HG03139 (cell line): Measurements from ENCODE around the gene ZIC4.

Experiments
- ATAC-seq: cut with Tn5 transposase; IDR thresholded peaks from one replicate; pipeline ENCODE4 v1.9.1; 2021; ENCODE audit not compliant: unreplicated experiment

Gene ZIC4

GRCh38 chr3:147418371-147418781, 12.0 kb upstream of the ZIC4 start:
- no peak for ATAC-seq

DNA sequence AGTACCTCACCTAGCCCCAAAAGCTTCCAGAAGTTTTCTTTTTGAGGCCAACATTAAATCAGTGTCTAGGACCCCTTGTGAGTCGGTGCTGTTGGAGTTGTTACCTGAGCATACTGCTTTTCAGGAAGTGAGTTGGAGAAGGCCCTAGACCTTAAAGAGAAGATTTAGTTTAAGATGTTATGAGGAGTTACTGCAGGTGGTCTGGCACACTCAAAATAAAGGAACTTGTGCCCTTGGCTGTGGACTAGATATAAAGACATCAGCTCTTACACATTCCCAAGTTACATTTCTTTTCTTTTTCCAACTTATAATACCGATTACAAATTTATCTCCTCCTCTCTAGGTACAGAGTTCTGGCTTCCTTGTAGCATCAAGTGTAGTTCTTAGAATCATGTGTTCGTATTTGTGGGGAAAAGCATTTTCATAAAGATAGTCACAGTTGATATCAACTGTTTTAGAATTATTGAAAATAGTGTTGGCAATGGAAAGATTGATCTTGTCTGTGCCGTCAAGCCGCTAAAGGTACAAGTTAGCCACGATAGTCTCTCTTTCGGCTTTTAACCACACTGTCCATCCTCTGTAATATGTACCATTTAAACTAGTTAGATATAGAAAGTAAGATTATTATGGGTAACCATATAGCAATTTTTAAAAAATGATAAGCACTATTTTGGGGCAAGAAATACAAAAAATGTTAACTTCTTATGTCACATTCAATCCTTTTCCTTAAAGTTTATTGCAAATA, 11.4 kb upstream of the ZIC4 start:
- ATAC-seq = no peak

DNA sequence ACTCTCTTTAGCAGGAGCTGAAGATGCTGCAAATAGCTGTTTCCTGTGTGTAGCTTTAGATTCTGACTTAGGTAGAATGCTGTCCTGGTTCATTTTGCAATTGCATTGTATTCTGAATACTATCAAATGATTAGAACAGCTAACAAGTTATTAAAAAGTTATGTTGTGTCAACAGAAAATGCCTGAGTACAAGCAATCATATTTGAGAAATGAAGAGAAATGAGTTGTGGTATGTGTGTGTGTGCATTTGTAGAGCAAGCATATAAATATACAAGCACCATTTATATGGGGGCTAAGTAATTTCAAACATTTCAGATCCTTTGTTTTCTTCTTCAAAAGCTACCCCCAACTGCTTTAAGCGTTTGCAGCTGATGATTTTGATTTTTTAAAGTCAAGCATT, 10.6 kb upstream of the ZIC4 start:
- ATAC-seq = no peak

- ATAC-seq = no peak
These were observed 9.5 kb upstream of the ZIC4 start for GRCh38 chr3:147415874-147416273.

DNA sequence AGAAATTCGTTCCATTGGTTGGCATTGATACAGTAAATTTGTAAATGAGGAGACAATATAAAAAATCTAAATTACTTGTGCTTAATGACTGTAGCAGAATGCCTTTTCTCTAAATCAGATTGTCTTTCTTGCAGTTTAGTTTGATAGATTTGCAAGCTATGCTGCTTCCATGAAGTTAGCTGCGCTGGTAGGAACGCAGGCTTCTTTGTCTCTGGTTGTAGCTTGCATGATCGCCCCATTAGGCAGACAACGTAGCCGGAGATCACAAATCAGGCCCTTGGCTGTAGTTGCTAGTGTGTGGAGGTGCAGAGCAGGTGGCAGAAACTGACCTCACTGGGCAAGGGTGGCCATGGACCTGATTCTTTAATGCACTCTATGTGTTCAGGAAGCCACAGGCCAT, 8.9 kb upstream of the ZIC4 start:
- ATAC-seq = no peak

GRCh38 chr3:147414390-147415138, 8.2 kb upstream of the ZIC4 start:
- ATAC-seq = no peak

DNA sequence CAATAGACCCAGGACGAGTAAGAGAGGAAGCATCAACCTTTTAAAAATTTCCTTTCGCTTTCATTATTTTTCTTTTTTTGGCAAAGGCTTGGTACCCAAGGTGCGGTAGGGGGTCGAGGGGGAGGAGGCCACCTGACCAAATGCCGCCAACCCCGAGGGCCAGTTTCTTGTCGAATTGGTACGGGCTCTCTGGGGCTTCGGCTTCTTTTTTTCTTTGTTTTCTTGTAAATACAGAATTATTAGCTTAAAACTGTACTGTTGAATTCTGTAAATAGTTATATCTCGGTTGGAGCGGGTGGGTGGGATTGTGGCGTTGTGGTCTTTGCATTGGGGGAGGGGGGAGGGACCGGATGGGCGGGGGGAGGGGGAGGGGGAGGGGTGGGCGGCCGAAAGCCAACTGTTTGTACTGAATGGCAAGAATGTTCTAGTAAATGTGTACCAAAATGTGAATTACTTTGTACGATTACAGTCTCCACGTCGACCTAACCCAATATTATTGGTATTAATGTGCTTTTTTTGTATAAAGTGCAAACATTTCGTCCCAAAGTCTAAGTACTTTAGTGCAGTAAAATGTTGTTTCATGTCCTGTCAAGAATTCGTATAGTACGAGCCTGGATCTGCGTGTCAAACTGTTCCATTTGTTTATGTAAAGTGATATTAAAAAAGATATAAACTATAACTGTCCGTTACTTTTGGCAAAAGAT, 7.5 kb upstream of the ZIC4 start:
- ATAC-seq = no peak

- no peak for ATAC-seq
These were observed 6.8 kb upstream of the ZIC4 start for GRCh38 chr3:147412917-147413685.

- no peak for ATAC-seq
These were observed 6.0 kb upstream of the ZIC4 start for GRCh38 chr3:147412261-147412916.

DNA sequence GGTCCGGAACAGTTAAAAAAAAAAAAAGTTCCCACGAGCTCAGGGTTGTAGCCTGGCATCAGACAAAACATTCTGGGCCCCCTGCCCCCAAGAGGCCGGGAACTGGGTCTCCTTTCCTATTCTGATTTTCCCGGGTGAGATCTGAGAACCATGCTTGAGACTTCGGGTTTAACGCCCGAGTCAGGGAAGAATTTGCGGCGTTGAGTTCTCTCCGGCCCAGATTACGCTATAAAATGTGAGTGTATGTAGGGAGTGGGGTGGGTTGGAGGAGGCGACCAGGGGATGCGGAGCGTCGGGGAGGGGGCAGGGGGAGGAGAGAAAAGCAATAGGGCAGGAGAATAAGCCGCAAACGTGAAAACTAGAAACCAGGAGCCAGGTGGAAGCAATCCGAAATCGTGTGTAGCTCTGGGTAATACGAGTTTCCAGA, 5.5 kb upstream of the ZIC4 start:
- ATAC-seq = no peak

- ATAC-seq = no peak
These were observed 5.0 kb upstream of the ZIC4 start for GRCh38 chr3:147411238-147411814.

DNA sequence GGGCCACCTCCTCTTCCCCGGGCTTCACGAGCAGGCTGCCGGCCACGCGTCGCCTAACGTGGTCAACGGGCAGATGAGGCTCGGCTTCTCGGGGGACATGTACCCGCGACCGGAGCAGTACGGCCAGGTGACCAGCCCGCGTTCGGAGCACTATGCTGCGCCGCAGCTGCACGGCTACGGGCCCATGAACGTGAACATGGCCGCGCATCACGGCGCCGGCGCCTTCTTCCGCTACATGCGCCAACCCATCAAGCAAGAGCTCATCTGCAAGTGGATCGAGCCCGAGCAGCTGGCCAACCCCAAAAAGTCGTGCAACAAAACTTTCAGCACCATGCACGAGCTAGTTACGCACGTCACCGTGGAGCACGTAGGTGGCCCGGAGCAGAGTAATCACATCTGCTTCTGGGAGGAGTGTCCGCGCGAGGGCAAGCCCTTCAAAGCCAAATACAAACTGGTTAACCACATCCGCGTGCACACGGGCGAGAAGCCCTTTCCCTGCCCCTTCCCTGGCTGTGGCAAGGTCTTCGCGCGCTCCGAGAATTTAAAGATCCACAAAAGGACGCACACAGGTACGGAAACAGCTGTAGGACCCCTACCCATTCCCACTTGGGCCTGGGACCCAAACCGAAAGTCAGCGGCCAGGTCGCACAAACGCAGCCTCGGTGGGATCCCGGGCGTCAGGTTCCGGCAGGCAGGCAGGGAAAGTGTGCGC, 4.3 kb upstream of the ZIC4 start:
- no peak for ATAC-seq

DNA sequence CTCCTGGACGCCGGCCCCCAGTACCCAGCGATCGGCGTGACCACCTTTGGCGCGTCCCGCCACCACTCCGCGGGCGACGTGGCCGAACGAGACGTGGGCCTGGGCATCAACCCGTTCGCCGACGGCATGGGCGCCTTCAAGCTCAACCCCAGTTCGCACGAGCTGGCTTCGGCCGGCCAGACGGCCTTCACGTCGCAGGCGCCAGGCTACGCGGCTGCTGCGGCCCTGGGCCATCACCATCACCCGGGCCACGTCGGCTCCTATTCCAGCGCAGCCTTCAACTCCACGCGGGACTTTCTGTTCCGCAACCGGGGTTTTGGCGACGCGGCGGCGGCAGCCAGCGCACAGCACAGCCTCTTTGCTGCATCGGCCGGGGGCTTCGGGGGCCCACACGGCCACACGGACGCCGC, 3.8 kb upstream of the ZIC4 start:
- ATAC-seq = no peak

DNA sequence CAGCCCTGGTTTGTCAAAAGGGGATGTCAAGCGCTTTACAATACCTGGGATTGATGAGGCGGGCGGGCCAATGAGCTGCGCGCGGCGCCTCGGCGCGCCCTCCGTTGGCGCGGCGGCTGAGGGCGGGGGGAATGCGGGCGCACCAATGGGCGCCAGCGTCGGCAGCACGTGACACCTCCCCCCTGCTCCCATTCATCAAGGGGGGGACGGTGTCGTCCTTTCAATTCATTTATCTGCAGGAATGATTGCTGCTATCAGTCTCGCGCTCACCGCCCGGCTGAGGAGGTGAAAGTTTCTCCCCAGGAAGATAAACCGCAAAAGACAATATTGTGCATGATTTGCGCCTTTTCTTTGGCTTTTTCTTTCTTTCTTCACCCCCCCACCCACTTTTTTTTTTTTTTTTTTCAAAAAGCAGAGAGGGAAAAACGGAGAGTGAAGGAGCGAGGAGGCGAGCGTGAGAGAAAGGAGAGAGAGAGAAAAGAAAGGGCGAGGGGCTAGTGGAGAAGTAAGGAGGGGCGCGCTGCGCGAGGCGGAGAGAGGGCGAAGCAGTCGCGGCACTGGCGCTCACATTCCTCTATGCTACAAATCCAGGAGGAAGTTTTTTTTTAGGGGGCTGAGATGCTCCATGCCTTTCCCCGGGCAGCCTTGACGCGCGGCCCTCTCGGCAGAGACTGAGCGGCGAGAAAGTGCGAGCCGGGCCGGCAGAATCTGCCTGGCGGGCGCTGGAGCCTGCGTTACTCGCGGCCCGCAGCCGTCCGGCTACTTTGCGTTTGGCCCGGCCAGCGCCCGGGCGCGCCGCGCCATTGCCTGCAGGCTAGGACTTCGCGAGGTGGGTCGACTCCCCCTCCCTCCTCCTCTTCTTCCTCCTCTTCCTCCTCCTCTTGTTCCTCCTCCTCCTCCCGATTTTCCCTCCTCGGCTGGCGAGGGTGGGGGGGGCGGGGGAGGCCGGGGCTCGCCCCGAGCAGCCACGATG, 3.1 kb upstream of the ZIC4 start, which contains the start of gene ZIC1:
Gene ZIC1, plus strand, starts transcription at position 223 of the 973 bp plus-strand sequence. Its CDS starts 748 bp downstream, at position 971.
- no peak for ATAC-seq

- no peak for ATAC-seq
These were observed 2.1 kb upstream of the ZIC4 start for GRCh38 chr3:147408188-147409100.

- no peak for ATAC-seq
These were observed 1.3 kb upstream of the ZIC4 start for GRCh38 chr3:147407498-147408187.

GRCh38 chr3:147407114-147407497, 763 bp upstream of the ZIC4 start:
- ATAC-seq = no peak
